AG20443 (cell line): ENCODE measurements around the gene NAPSA.
"Not testable (repeated sequence)": the region's sequence is repeated elsewhere in the genome, so short reads cannot be mapped to it uniquely, and the experiment has no call there.

Experiments
- DNase-seq: peaks from one replicate; pipeline ENCODE4 v3.0.0; 2012; ENCODE audit warnings: low spot score, mixed read lengths

Gene NAPSA

DNA sequence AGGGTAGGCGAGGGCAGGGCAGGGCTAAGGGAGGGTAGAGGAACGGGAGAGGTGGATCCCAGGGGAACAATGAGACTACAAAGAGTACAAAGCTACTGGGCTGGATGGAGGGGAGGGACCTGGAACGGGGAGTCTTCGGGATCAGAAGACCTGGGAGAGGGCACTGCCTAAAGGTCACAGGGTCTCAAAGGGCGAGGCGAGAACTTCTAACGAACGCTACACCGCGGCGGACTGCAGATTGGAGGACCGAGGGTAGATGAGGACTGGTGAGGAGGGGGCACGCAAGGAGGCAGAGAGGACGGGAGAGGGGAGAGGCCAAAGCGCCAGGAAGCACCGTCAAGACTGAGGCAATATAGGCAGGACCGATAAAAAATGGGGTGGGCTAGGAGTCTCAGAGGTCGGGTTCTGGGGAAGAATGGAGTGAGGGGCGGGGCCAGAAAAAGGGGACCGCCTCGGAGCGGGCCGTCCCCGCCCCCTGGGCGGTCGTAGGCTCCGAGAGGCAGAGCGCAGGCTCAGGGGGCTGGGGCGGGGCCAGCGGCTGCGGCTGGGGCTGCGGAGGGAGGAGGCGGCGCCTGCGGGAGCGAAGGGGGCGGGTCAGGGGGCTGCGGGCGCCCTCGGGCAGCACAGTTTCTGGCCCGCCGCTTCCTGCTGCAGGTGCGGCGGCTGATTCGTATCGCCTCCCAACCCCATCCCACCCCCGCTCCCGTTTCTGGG lies 34.9 kb downstream of the NAPSA start:
- DNase-seq = peak; percentile 75

DNA sequence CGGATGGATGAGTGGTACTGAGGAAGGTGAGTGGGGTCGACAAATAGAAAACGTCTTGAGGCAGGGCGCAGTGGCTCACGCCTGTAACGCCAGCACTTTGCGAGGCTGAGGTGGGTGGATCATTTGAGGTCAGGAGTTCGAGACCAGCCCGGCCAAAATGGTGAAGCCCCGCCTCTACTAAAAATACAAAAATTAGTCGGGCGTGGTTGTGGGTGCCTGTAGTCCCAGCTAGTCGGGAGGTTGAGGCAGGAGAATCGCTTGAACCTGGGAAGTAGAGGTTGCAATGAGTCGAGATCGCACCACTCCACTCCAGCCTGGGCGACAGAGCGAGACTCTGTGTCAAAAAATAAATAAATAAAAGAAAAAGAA lies 35.5 kb downstream of the NAPSA start:
- DNase-seq = not testable (repeated sequence)

- DNase-seq = peak; percentile 92
Observed at GRCh38 chr19:50329146-50329925, 36.1 kb downstream of the NAPSA start, which contains the start of gene KCNC3. TSS of gene KCNC3 (minus strand) at chr19:50329377. CDS start at chr19:50329082, 295 bp downstream.

GRCh38 chr19:50328873-50329145 lies 36.6 kb downstream of the NAPSA start:
- no peak for DNase-seq

DNA sequence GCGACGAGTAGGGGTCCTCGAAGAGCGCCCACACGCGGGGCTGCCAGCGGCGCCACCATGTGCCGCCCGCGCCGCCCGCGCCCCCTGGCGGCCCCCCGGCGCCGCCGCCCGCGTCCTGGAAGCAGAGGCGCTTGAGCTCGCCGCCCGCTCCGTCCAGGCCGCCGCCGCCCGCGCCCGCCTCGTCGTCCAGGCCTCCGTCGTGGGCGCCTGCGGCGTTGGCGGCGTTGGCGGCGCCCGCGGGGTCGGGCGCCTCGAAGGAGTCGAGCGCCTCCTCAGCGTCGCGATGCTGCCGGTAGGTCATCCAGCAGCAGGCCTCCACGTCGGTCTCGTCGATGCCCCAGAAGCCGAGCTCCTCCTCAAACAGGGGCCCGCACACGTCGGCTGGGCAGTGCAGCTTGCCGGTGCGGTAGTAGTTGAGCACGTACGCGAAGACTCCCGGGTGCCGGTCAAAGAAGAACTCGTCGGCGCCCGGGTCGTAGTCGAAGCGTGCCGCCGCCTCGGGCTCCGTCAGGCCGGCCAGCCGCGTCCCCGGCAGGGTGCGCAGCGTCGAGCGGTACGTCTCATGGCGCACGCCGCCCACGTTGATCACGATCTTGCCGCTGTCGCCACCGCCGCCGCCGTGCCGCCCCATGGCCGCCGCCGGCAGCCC lies 37.1 kb downstream of the NAPSA start:
- no peak for DNase-seq

GRCh38 chr19:50327461-50328223 lies 37.8 kb downstream of the NAPSA start:
- DNase-seq = no peak

- DNase-seq = no peak
Observed at GRCh38 chr19:50327013-50327412, 38.4 kb downstream of the NAPSA start.

GRCh38 chr19:50326101-50326664 lies 39.3 kb downstream of the NAPSA start:
- no peak for DNase-seq

DNA sequence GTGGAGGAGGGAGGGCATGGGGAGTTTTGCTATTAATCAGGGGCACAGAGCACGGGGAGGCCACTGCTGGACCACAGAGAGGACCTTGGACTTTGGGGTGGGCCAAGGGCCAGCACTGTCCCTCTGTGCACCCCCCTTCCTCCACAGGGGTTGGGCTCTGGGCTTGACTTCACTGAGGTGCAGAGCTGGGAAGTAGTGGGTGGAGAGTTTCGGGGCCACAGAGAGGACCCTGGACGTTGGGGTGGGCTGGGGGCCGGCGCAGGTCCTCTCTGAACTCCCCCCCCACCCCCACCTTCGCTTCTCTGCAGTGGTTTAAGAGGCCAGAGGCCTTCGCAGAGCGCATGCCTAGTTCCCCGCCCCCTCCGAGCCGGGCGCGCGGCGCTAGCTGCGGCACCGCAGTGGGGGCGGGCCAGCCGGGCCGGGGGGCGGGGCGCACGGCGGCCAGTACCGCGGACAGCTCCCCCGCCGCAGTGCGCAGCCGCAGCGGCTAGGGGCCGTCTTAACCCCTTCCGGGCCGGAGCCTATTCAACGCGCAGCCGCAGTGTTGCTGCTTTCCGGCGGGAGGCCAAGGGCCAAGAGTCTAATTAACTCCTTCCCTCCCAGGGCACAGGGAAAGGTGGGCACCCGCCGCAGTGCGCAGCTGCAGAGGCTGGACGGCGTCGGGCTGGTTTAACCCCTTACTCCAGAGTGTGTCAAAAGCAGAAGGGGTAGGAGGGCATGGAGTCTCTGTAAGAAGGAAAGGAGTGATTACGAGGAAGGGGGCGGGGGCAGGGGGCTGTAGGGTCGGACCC lies 39.9 kb downstream of the NAPSA start:
- DNase-seq = peak; percentile 97

DNA sequence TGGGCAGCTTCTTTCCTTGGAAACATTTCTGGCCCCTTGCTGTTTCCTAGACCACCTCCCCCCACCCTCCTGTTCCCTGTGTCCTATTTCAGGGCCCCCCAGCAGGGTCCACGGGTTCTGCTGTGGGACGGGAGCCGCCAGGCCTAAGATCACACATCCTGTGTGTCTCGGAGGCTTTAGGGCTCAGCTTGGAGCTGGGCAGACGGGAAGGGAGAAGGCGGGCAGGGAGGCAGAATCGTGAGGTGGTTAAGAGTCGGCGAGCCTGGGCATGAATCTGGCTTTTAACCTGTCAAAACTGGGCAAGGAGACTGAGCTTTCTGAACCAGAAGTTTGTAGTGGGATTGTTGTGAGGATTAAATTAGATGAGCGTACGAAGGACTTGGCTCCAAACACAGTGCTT lies 41.1 kb downstream of the NAPSA start:
- DNase-seq = no peak

- no peak for DNase-seq
Observed at GRCh38 chr19:50323782-50324133, 41.7 kb downstream of the NAPSA start.

- no peak for DNase-seq
Observed at GRCh38 chr19:50322931-50323781, 42.3 kb downstream of the NAPSA start.

GRCh38 chr19:50322234-50322633 lies 43.2 kb downstream of the NAPSA start:
- DNase-seq = no peak

DNA sequence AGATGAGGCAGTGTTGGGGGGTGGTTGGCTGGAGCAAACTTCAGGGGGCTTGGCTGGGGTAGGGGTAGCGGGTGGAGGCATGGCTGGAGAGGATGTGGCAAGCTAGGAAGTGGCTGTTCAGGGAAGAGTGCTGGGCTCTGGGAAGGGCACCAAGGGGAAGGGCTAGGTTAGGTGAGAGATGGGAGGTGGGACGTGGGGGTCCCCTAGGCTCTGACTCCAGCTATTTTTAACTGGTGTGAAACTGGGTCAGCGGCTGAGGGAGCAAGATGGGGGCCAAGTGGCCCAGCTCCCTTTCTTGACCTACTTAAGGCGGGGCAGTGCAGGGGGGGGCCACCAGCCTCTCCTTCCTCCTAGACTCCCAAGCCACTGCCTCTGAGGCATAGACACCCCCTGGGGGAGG lies 43.6 kb downstream of the NAPSA start:
- DNase-seq = no peak

GRCh38 chr19:50320596-50320995 lies 44.8 kb downstream of the NAPSA start:
- no peak for DNase-seq

GRCh38 chr19:50320051-50320450 lies 45.4 kb downstream of the NAPSA start:
- DNase-seq = no peak

GRCh38 chr19:50319156-50319555 lies 46.3 kb downstream of the NAPSA start:
- DNase-seq = no peak

- no peak for DNase-seq
Observed at GRCh38 chr19:50318438-50318837, 47.0 kb downstream of the NAPSA start.

DNA sequence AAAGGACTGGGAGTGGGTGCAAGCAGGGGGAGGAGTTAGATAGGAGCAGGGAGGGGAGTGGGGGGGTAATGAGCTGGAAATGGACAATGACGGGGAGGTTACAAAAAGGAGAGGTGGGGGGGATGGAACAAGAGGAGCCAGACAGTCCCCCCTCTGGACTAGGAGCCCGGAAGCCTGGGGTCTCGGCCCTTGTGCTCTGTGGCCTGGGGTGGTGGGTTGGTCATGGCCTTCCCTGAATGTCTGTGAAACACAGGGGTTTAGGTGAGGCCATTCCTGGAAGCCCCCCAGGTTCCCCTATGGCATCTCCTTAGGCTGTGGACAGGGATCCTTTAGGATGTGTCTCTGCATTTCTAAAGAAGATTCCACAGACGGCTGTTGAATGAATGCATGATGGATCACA lies 48.3 kb downstream of the NAPSA start:
- DNase-seq = no peak

DNA sequence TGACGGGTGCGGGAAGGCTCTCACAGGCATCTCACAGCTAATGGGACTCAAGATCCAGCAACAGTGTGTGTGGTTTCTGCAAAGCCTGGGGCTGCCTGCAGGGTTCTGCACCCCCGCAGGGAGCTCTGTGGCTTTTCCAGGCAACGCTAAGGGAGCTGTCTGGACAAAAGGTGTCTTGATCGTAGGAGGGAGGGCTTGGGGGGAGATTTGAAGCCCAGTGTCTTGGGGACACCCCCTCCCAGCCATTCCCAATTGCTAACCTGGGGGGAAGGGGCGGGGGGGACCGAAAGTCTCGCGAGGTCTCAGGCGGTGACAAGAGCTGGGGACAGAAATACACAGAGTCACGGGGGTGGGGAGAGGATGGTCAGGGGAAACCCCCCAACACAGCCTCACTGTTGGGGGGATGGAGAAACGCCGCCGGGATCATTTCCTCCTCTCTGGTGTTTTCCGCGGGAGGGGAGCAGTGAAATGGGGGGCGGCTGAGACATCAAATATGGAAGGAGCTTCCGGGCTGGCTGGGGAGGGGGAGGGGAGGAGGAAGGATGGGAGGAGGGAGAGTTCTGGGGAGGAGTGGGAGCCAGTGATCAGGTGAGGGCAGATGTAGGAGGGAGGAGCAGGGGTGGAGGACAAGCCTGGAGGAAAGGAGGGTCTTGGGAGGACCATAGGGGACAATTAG lies 49.5 kb downstream of the NAPSA start:
- DNase-seq = no peak
